22Rv1 (cell line): ENCODE measurements around the gene GMDS.

ENCODE experiments used
- H3K27ac ChIP-seq: fragments of 450-650 bp; 2 replicates; pipeline ENCODE4 v1.5.1; 2017
- CTCF ChIP-seq: fragments of 450-650 bp; IDR thresholded peaks from 2 replicates; pipeline ENCODE4 v1.5.1; 2017; ENCODE audit warnings: mild to moderate bottlenecking
- ZFX ChIP-seq: fragments of 450-650 bp; IDR thresholded peaks from 2 replicates; pipeline ENCODE4 v1.6.1; 2017; ENCODE audit warnings: antibody characterized with exemption, borderline replicate concordance

Gene GMDS

GRCh38 chr6:1747531-1747930, 497.9 kb downstream of the GMDS start:
- no peak for TF ChIP-seq CTCF
- no peak for TF ChIP-seq ZFX
- H3K27ac ChIP-seq: no peak overlapping the region

- H3K27ac ChIP-seq: no peak overlapping the region
- TF ChIP-seq CTCF (no peak), ZFX (no peak)
Observed at GRCh38 chr6:1747003-1747402, 498.4 kb downstream of the GMDS start.

GRCh38 chr6:1745814-1746213, 499.6 kb downstream of the GMDS start:
- TF ChIP-seq ZFX (no peak), CTCF (no peak)
- no peak overlapping the region for H3K27ac ChIP-seq

- TF ChIP-seq ZFX (no peak), CTCF (no peak)
- H3K27ac ChIP-seq: no peak overlapping the region
Observed at GRCh38 chr6:1744543-1744942, 500.9 kb downstream of the GMDS start.

GRCh38 chr6:1739680-1740079, 505.7 kb downstream of the GMDS start:
- no peak overlapping the region for H3K27ac ChIP-seq
- no peak for TF ChIP-seq CTCF
- no peak for TF ChIP-seq ZFX

- no peak for TF ChIP-seq CTCF
- no peak for TF ChIP-seq ZFX
- no peak overlapping the region for H3K27ac ChIP-seq
Observed at GRCh38 chr6:1739220-1739619, 506.2 kb downstream of the GMDS start.

GRCh38 chr6:1738558-1739081, 506.8 kb downstream of the GMDS start:
- no peak overlapping the region for H3K27ac ChIP-seq
- TF ChIP-seq ZFX: no peak
- TF ChIP-seq CTCF: no peak
